Left kidney (tissue), 2 donors: ENCODE data around the gene CCDC8. TPM values are rescaled to one million over a fixed set of nuclear protein-coding genes. Genes with fewer than 3 reads are reported as not detected.
"Not testable (repeated sequence)": the region's sequence is repeated elsewhere in the genome, so short reads cannot be mapped to it uniquely, and the experiment has no call there.

Experiments
- DNase-seq: peaks from one replicate; pipeline ENCODE4 v3.0.0-alpha.2; 2013
- polyA plus RNA-seq: library from polyadenylated mRNA; unstranded; fragments of 120-200 nt; gene quantifications from one replicate; pipeline ENCODE4 v1.2.1, GENCODE V29; 2013; ENCODE audit not compliant: insufficient read length

The CCDC8 gene
- polyA plus RNA-seq, 1 donor = 45.2 TPM

- DNase-seq = no peak
Observed at GRCh38 chr19:46431824-46432223, 18.5 kb upstream of the CCDC8 start.

GRCh38 chr19:46429999-46430398, 16.6 kb upstream of the CCDC8 start:
- no peak for DNase-seq

GRCh38 chr19:46428239-46429135, 15.1 kb upstream of the CCDC8 start, which contains the start of gene PNMA8C:
Gene PNMA8C (minus strand): TSS chr19:46428936. CDS start chr19:46428359, 577 bp downstream.
- DNase-seq = peak; percentile 68

- no peak for DNase-seq
Observed at GRCh38 chr19:46427518-46428045, 14.2 kb upstream of the CCDC8 start.

GRCh38 chr19:46426506-46427162, 13.3 kb upstream of the CCDC8 start:
- peak; percentile 86 for DNase-seq

GRCh38 chr19:46426035-46426505, 12.7 kb upstream of the CCDC8 start:
- DNase-seq = peak; percentile 91

GRCh38 chr19:46423188-46423587, 9.8 kb upstream of the CCDC8 start:
- no peak for DNase-seq

- DNase-seq = no peak
Observed at GRCh38 chr19:46422344-46422743, 9.0 kb upstream of the CCDC8 start.

- DNase-seq = no peak
Observed at GRCh38 chr19:46420056-46420455, 6.7 kb upstream of the CCDC8 start.

- DNase-seq = peak; percentile 96
Observed at GRCh38 chr19:46415804-46416709, 2.7 kb upstream of the CCDC8 start.

- DNase-seq = not testable (repeated sequence)
Observed at GRCh38 chr19:46414899-46415298, 1.5 kb upstream of the CCDC8 start.

- DNase-seq = no peak
Observed at GRCh38 chr19:46412650-46413261, 608 bp downstream of the CCDC8 start.

- DNase-seq = no peak
Observed at GRCh38 chr19:46411925-46412649, 1.3 kb downstream of the CCDC8 start.

GRCh38 chr19:46411088-46411924, 2.1 kb downstream of the CCDC8 start:
- no peak for DNase-seq

GRCh38 chr19:46410205-46411087, 2.9 kb downstream of the CCDC8 start:
- no peak for DNase-seq

- no peak for DNase-seq
Observed at GRCh38 chr19:46409191-46409590, 4.2 kb downstream of the CCDC8 start.

GRCh38 chr19:46408664-46409039, 4.7 kb downstream of the CCDC8 start:
- no peak for DNase-seq

GRCh38 chr19:46407856-46408663, 5.3 kb downstream of the CCDC8 start:
- DNase-seq = no peak
